GM19438 (cell line): ENCODE data around the gene ADAMTS17.

Source experiments
- ATAC-seq: cut with Tn5 transposase; IDR thresholded peaks from one replicate; pipeline ENCODE4 v1.9.1; 2021; ENCODE audit warnings: low read depth; ENCODE audit not compliant: unreplicated experiment

Gene ADAMTS17

GRCh38 chr15:100341750-100342560 lies at the start of gene ADAMTS17:
Gene ADAMTS17 (minus strand): TSS chr15:100341975. CDS start chr15:100341899, 76 bp downstream.
- peak; percentile 99 for ATAC-seq

- ATAC-seq: no peak
Observed at GRCh38 chr15:100385300-100386050, 43.7 kb upstream of the ADAMTS17 start.

- ATAC-seq: no peak
Observed at GRCh38 chr15:100384108-100384410, 42.3 kb upstream of the ADAMTS17 start.

- no peak for ATAC-seq
Observed at GRCh38 chr15:100383302-100384107, 41.7 kb upstream of the ADAMTS17 start.

- ATAC-seq: no peak
Observed at GRCh38 chr15:100373942-100374341, 32.2 kb upstream of the ADAMTS17 start.

- ATAC-seq: no peak
Observed at GRCh38 chr15:100373120-100373896, 31.5 kb upstream of the ADAMTS17 start.

- no peak for ATAC-seq
Observed at GRCh38 chr15:100372739-100373119, 31.0 kb upstream of the ADAMTS17 start.

- ATAC-seq: no peak
Observed at GRCh38 chr15:100355342-100355741, 13.6 kb upstream of the ADAMTS17 start.

GRCh38 chr15:100353449-100353848 lies 11.7 kb upstream of the ADAMTS17 start:
- no peak for ATAC-seq

- no peak for ATAC-seq
Observed at GRCh38 chr15:100350434-100351226, 8.9 kb upstream of the ADAMTS17 start.

GRCh38 chr15:100349696-100350433 lies 8.1 kb upstream of the ADAMTS17 start:
- peak; percentile 93 for ATAC-seq

GRCh38 chr15:100349321-100349695 lies 7.5 kb upstream of the ADAMTS17 start:
- no peak for ATAC-seq

GRCh38 chr15:100348578-100348977 lies 6.8 kb upstream of the ADAMTS17 start:
- no peak for ATAC-seq

- no peak for ATAC-seq
Observed at GRCh38 chr15:100346866-100347512, 5.2 kb upstream of the ADAMTS17 start.

- no peak for ATAC-seq
Observed at GRCh38 chr15:100345438-100345837, 3.7 kb upstream of the ADAMTS17 start.

- no peak for ATAC-seq
Observed at GRCh38 chr15:100343251-100343650, 1.5 kb upstream of the ADAMTS17 start.

- peak; percentile 23 for ATAC-seq
Observed at GRCh38 chr15:100341239-100341749, 481 bp downstream of the ADAMTS17 start.

GRCh38 chr15:100340721-100341238 lies 995 bp downstream of the ADAMTS17 start:
- ATAC-seq: peak; percentile 5
